Endothelial cell of umbilical vein (primary cell): ENCODE data around the gene ADGRL3. TPM values are rescaled to one million over a fixed set of nuclear protein-coding genes. Genes with fewer than 3 reads are reported as not detected.

ENCODE experiments used
- BruUV-seq: library from RNA; stranded (reverse); fragments of 400-500 nt; replicated peaks from 2 replicates; lab custom pipeline; 2021; lab: Mats Ljungman, UMichigan
- CTCF ChIA-PET: fragments of 300-600, 350-600 bp; sonication (Branson Sonifier 250); formaldehyde crosslinking; loops from one replicate; lab custom pipeline; 2021; ENCODE audit warnings: antibody characterized with exemption, inconsistent platforms; lab: Charles Lee
- POLR2A ChIA-PET: fragments of 300-600, 350-600 bp; sonication (Branson Sonifier 250); formaldehyde crosslinking; loops from one replicate; lab custom pipeline; 2021; ENCODE audit warnings: antibody characterized with exemption, inconsistent platforms; lab: Charles Lee
- DNase-seq: peaks from one replicate; pipeline ENCODE4 v3.0.0-alpha.2; 2011; ENCODE audit warnings: low read depth, low spot score
- FAIRE-seq: peaks from 2 replicates; lab custom pipeline; 2011; peaks lifted over from hg19 to GRCh38; lab: Jason Lieb, UNC
- H2AFZ ChIP-seq: 2 replicates; pipeline ENCODE4 v1.6.0; 2012; ENCODE audit warnings: low read depth, low read length, control low read depth, inconsistent platforms
- H3K27ac ChIP-seq: 2 replicates; pipeline ENCODE4 v1.5.1; 2011; ENCODE audit warnings: low read depth, mild to moderate bottlenecking, control low read depth, low read length, moderate library complexity; ENCODE audit not compliant: insufficient read depth
- H3K27me3 ChIP-seq, 2 experiments: 2 replicates each; pipeline versions ENCODE4 v1.6.0 to v1.6.1; 2011; ENCODE audit warnings: low read length in 2 of 2, mixed read lengths in 1 of 2; ENCODE audit not compliant: control insufficient read depth in 2 of 2, insufficient read depth in 2 of 2
- H3K36me3 ChIP-seq, 2 experiments: 2 replicates in 1 of 2; 3 replicates in 1 of 2; pipeline ENCODE4 v1.5.1; 2011; ENCODE audit warnings: low read length in 2 of 2, mild to moderate bottlenecking in 1 of 2, moderate library complexity in 1 of 2; ENCODE audit not compliant: control insufficient read depth in 2 of 2, insufficient read depth in 2 of 2; ENCODE audit errors: extremely low read depth in 1 of 2
- H3K4me1 ChIP-seq: 3 replicates; pipeline ENCODE4 v1.5.1; 2011; ENCODE audit warnings: mild to moderate bottlenecking, low read length; ENCODE audit not compliant: control insufficient read depth, insufficient read depth; ENCODE audit errors: extremely low read depth
- H3K4me2 ChIP-seq: 2 replicates; pipeline ENCODE4 v1.6.1; 2011; ENCODE audit warnings: low read length, control low read depth, mixed read lengths; ENCODE audit not compliant: insufficient read depth
- H3K4me3 ChIP-seq, 3 experiments: fragments of 200-600 bp in 1 of 3; sonication (generic), shearing (Covaris generic) in 1 of 3; replicated peaks in 1 of 3; 2 replicates each; pipeline ENCODE4 v1.5.1; 2011 to 2016; ENCODE audit warnings: control low read depth in 3 of 3, low read length in 3 of 3, mild to moderate bottlenecking in 2 of 3, inconsistent platforms in 1 of 3, low read depth in 1 of 3, moderate library complexity in 1 of 3; ENCODE audit not compliant: insufficient read depth in 1 of 3
- H3K79me2 ChIP-seq: 2 replicates; pipeline ENCODE4 v1.6.0; 2012; ENCODE audit warnings: low read length, inconsistent platforms; ENCODE audit not compliant: control insufficient read depth, insufficient read depth
- H3K9ac ChIP-seq: replicated peaks from 2 replicates; pipeline ENCODE3; 2011; ENCODE audit warnings: low read length, control low read depth; ENCODE audit not compliant: insufficient read depth; ENCODE audit errors: extremely low read depth
- H3K9me1 ChIP-seq: replicated peaks from 3 replicates; pipeline ENCODE4 v1.6.0; 2011; ENCODE audit warnings: mild to moderate bottlenecking, low read length; ENCODE audit not compliant: control insufficient read depth, insufficient read depth; ENCODE audit errors: extremely low read depth
- H3K9me3 ChIP-seq: replicated peaks from 2 replicates; pipeline ENCODE4 v1.5.1; 2012; ENCODE audit warnings: low read length, inconsistent platforms; ENCODE audit not compliant: control insufficient read depth, insufficient read depth
- H4K20me1 ChIP-seq: replicated peaks from 2 replicates; pipeline ENCODE3; 2011; ENCODE audit warnings: mild to moderate bottlenecking, low read length; ENCODE audit not compliant: control insufficient read depth, insufficient read depth; ENCODE audit errors: extremely low read depth
- EZH2 ChIP-seq: IDR thresholded peaks from 2 replicates; pipeline ENCODE4 v1.6.1; 2012; ENCODE audit warnings: borderline replicate concordance, low read depth, mild to moderate bottlenecking, moderate library complexity, low read length, inconsistent platforms; ENCODE audit not compliant: severe bottlenecking
- FOS ChIP-seq: IDR thresholded peaks from 2 replicates; pipeline ENCODE4 v1.6.1; 2011; ENCODE audit warnings: mild to moderate bottlenecking, low read length, moderate library complexity, borderline replicate concordance; ENCODE audit not compliant: insufficient read depth
- GATA2 ChIP-seq: IDR thresholded peaks from 2 replicates; pipeline ENCODE4 v1.7.0; 2011; ENCODE audit warnings: low read depth, mild to moderate bottlenecking, moderate library complexity, mixed read lengths, low read length; ENCODE audit not compliant: insufficient read length, insufficient read depth
- MYC ChIP-seq: IDR thresholded peaks from one replicate; pipeline ENCODE4 v1.6.1; 2011; ENCODE audit warnings: mild to moderate bottlenecking, low read depth, low read length
- POLR2A ChIP-seq: IDR thresholded peaks from 2 replicates; pipeline ENCODE4 v1.6.1; 2012; ENCODE audit warnings: low read depth, mild to moderate bottlenecking, control low read depth, low read length
- POLR2AphosphoS5 ChIP-seq: IDR thresholded peaks from 2 replicates; pipeline ENCODE4 v1.6.1; 2012; ENCODE audit warnings: low read depth, mild to moderate bottlenecking, control low read depth, low read length, moderate library complexity; ENCODE audit not compliant: insufficient read depth
- dilution Hi-C: fragments of 300-500 bp; cut with MboI; formaldehyde crosslinking; loops from one replicate; pipeline ENCODE4 v1.15.0; 2019; ENCODE audit warnings: low sequenced_read_pairs; ENCODE audit not compliant: extremely low pct_ligation_motif_present
- intact Hi-C: fragments of 100-400 bp; cut with micrococcal nuclease; formaldehyde crosslinking; loops from one replicate; pipeline ENCODE4 v1.10.0; 2022
- polyA plus RNA-seq, 4 experiments: library from polyadenylated mRNA; depleted of rRNA in 3 of 4; stranded (reverse) in 3 of 4; unstranded in 1 of 4; fragments of >200 nt; gene quantifications; 2 replicates each; pipeline versions ENCODE4 v1.2.1 to v1.2.3, GENCODE V29; 2011 to 2012; ENCODE audit warnings: missing spikeins in 1 of 4
- total RNA-seq: library from RNA; stranded (reverse); gene quantifications from 2 replicates; pipeline ENCODE4 v1.2.3, GENCODE V29; 2021
- TF ChIP-seq, protein P1 (sequence below): IDR thresholded peaks from 2 replicates; pipeline ENCODE4 v1.6.1; 2011; ENCODE audit not compliant: insufficient read depth, insufficient read length
- TF ChIP-seq, protein P2 (sequence below), 2 donors: IDR thresholded peaks; 1 replicate in 1 of 2; 2 replicates in 1 of 2; pipeline ENCODE4 v1.5.1; 2011; ENCODE audit warnings: low read length in 2 of 2, mild to moderate bottlenecking in 2 of 2, moderate library complexity in 2 of 2, control low read depth in 1 of 2, inconsistent platforms in 1 of 2, low read depth in 1 of 2; ENCODE audit not compliant: insufficient read depth in 1 of 2; ENCODE audit errors: extremely low read depth in 1 of 2

ADGRL3 gene
- total and polyA plus RNA-seq, 2 donors (not counting 3 experiments of a cell fraction or from before 2014, with no cell fraction given): not detected

DNA sequence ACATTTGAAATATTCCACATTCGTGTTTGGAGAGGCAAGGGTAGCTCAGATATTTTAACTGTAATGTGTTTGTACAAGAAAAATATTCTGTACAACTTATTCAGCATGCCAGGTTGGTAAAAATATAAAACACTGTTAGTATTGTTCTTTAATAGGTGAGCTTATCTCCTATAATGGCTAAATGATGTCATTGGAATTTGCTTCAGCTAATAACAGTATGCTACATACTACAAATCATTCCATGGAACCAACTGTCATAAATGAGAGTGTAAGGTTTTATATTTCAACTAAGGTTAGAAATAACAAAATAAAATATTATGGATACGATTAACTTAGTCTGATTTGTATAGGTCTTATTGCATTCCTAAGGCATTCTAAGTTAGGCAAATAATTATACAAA, 206.6 kb downstream of the ADGRL3 start:
- DNase-seq: no peak
- H3K27me3 ChIP-seq: no peaks in the 10 kb centered on the region
- no peak overlapping the region for H3K4me3 ChIP-seq
- H2AFZ ChIP-seq: no peak overlapping the region
- H3K4me2 ChIP-seq: no peak overlapping the region
- H3K9me3 ChIP-seq: no peaks in the 10 kb centered on the region
- no peak for FAIRE-seq
- no TSS peak for BruUV-seq
- no peak for TF ChIP-seq MYC
- no peak for TF ChIP-seq POLR2A
- TF ChIP-seq EZH2: no peak
- no peak for TF ChIP-seq GATA2
- TF ChIP-seq, protein P1, sequence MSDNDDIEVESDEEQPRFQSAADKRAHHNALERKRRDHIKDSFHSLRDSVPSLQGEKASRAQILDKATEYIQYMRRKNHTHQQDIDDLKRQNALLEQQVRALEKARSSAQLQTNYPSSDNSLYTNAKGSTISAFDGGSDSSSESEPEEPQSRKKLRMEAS: no peak
- intact Hi-C loops: no loop called here
- dilution Hi-C loops: no loop called here
- H3K9me1 ChIP-seq: no peaks in the 10 kb centered on the region
- H3K27ac ChIP-seq: no peak overlapping the region
- H4K20me1 ChIP-seq: no peaks in the 10 kb centered on the region
- no peaks in the 10 kb centered on the region for H3K4me1 ChIP-seq
- POLR2A ChIA-PET: no interaction called here
- no peaks in the 10 kb centered on the region for H3K36me3 ChIP-seq
- H3K79me2 ChIP-seq: no peaks in the 10 kb centered on the region
- H3K9ac ChIP-seq: no peak overlapping the region
- CTCF ChIA-PET: no interaction called here

DNA sequence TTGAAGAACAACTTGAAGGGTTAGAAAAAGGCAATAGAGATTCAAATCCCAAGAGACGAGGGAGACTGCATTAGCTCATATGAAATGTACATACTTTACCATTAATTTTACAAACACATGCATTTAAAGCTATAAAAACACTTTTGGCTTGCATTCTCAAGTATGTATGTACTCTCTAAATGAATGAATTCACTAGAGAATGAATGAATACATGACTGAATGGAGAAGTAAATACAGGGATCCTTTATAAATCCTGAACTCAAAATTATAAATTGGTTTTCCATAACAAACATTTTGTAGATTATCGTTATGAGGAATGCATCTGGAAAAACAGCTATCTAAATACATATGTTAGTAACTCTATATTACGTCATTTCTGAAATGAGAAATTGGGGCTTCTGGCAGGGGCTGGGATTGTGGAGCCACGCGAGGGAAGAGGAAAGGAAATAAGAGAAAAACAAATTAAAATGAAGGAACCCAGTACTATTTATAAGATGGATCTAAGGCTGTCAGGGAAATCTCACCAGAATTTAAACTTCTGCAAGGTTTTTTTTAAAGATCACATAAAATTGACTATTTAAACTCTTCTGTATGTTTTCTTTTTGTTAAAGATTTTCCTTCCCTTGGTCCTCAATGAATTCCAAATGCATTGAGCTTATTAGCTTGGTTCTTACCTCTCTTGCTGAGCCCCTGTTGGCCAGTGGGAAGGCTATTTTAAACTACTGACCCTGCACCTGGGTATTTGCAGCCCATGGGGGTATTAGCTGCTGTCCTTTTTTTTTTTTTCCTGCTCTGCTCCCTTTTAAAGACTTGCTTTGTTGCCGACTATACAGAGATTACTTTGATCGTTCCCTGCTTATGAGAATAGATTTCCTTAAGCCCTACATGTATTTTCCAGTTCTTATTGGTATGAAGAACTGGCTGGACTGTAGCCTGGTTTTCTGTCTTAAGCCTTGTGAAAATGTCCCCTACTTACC, 207.8 kb downstream of the ADGRL3 start:
- Histone ChIP-seq H3K4me3 (no peak overlapping the region), H3K4me2 (no peak overlapping the region), H3K9me1 (no peaks in the 10 kb centered on the region), H4K20me1 (no peaks in the 10 kb centered on the region), H3K9ac (no peak overlapping the region), H3K27me3 (no peaks in the 10 kb centered on the region), H3K9me3 (no peaks in the 10 kb centered on the region), H3K27ac (no peak overlapping the region), H2AFZ (no peak overlapping the region), H3K36me3 (no peaks in the 10 kb centered on the region), H3K79me2 (no peaks in the 10 kb centered on the region), H3K4me1 (no peaks in the 10 kb centered on the region)
- TF ChIP-seq POLR2AphosphoS5: no peak
- no peak for TF ChIP-seq EZH2
- no peak for TF ChIP-seq GATA2
- TF ChIP-seq, protein P1: no peak
- TF ChIP-seq MYC: no peak
- no peak for TF ChIP-seq POLR2A
- TF ChIP-seq, protein P2, sequence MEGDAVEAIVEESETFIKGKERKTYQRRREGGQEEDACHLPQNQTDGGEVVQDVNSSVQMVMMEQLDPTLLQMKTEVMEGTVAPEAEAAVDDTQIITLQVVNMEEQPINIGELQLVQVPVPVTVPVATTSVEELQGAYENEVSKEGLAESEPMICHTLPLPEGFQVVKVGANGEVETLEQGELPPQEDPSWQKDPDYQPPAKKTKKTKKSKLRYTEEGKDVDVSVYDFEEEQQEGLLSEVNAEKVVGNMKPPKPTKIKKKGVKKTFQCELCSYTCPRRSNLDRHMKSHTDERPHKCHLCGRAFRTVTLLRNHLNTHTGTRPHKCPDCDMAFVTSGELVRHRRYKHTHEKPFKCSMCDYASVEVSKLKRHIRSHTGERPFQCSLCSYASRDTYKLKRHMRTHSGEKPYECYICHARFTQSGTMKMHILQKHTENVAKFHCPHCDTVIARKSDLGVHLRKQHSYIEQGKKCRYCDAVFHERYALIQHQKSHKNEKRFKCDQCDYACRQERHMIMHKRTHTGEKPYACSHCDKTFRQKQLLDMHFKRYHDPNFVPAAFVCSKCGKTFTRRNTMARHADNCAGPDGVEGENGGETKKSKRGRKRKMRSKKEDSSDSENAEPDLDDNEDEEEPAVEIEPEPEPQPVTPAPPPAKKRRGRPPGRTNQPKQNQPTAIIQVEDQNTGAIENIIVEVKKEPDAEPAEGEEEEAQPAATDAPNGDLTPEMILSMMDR (IDR thresholded peaks at IDR 0.05; ENCODE audit: extremely low read depth in 1 of 2, insufficient read depth in 1 of 2, low read depth in 1 of 2, low read length in 2 of 2): no peak
- no peak for TF ChIP-seq FOS
- CTCF ChIA-PET: no interaction called here
- BruUV-seq: no TSS peak
- intact Hi-C loops (no loop called here), dilution Hi-C loops (no loop called here)
- no peak for DNase-seq
- POLR2A ChIA-PET: no interaction called here
- no peak for FAIRE-seq
